GM13976 (cell line): Measurements from ENCODE around the gene USP36.

ENCODE experiments used
- DNase-seq: peaks from one replicate; pipeline ENCODE4 v3.0.0; 2012; ENCODE audit warnings: low spot score
- CTCF ChIP-seq: IDR thresholded peaks from 2 replicates; pipeline ENCODE4 v1.5.1; 2012; ENCODE audit warnings: borderline replicate concordance, mild to moderate bottlenecking; ENCODE audit not compliant: insufficient read depth; ENCODE audit errors: extremely low read depth, missing control alignments, control extremely low read depth
- in situ Hi-C: fragments of 300-500 bp; cut with MboI; formaldehyde crosslinking; loops from one replicate; pipeline ENCODE4 v1.12.0; 2022; ENCODE audit warnings: low sequenced_read_pairs, mixed read lengths, inconsistent platforms; ENCODE audit not compliant: unreplicated experiment

Gene USP36

GRCh38 chr17:78795861-78796516, 44.6 kb downstream of the USP36 start:
- no peak for TF ChIP-seq CTCF
- no peak for DNase-seq
- in situ Hi-C loops: no loop called here

GRCh38 chr17:78794864-78795640, 45.6 kb downstream of the USP36 start:
- in situ Hi-C loops: no loop called here
- no peak for DNase-seq
- no peak for TF ChIP-seq CTCF

- in situ Hi-C loops: no loop called here
- TF ChIP-seq CTCF: no peak
- DNase-seq: no peak
These were observed 46.2 kb downstream of the USP36 start for GRCh38 chr17:78794399-78794798.

GRCh38 chr17:78793968-78794367, 46.6 kb downstream of the USP36 start:
- TF ChIP-seq CTCF: no peak
- DNase-seq: no peak
- in situ Hi-C loops: no loop called here

GRCh38 chr17:78793415-78793814, 47.2 kb downstream of the USP36 start:
- DNase-seq: no peak
- in situ Hi-C loops: no loop called here
- TF ChIP-seq CTCF: no peak

GRCh38 chr17:78791840-78792709, 48.5 kb downstream of the USP36 start:
- DNase-seq: no peak
- TF ChIP-seq CTCF: no peak
- in situ Hi-C loops: no loop called here
